Parathyroid adenoma (tissue), 2 donors: ENCODE results near the gene HOXA9.

ENCODE experiments used
- H2AFZ ChIP-seq: fragments of 300-600 bp; sonication (generic); one replicate; pipeline ENCODE4 v1.7.0; 2017; ENCODE audit warnings: antibody characterized with exemption, mild to moderate bottlenecking
- H3K27ac ChIP-seq: fragments of 300-600 bp; sonication (generic); one replicate; pipeline ENCODE4 v1.7.0; 2017
- H3K27me3 ChIP-seq: fragments of 300-600 bp; sonication (generic); one replicate; pipeline ENCODE4 v1.7.0; 2017; ENCODE audit warnings: low read length; ENCODE audit not compliant: control insufficient read depth, insufficient read depth
- H3K36me3 ChIP-seq: fragments of 300-600 bp; sonication (generic); one replicate; pipeline ENCODE4 v1.7.0; 2017; ENCODE audit warnings: low read length; ENCODE audit not compliant: control insufficient read depth, insufficient read depth
- H3K4me1 ChIP-seq: fragments of 300-600 bp; sonication (generic); one replicate; pipeline ENCODE4 v1.7.0; 2017; ENCODE audit warnings: control low read depth
- H3K4me2 ChIP-seq: fragments of 300-600 bp; sonication (generic); one replicate; pipeline ENCODE4 v1.7.0; 2017; ENCODE audit warnings: low read length
- H3K4me3 ChIP-seq: fragments of 300-600 bp; sonication (generic); one replicate; pipeline ENCODE4 v1.7.0; 2017; ENCODE audit warnings: low read depth, low read length
- H3K79me2 ChIP-seq: fragments of 300-600 bp; sonication (generic); one replicate; pipeline ENCODE4 v1.7.0; 2017; ENCODE audit warnings: control low read depth
- H3K9ac ChIP-seq: fragments of 300-600 bp; sonication (generic); one replicate; pipeline ENCODE4 v1.7.0; 2017; ENCODE audit warnings: mild to moderate bottlenecking
- H3K9me3 ChIP-seq: fragments of 300-600 bp; sonication (generic); one replicate; pipeline ENCODE4 v1.7.0; 2017; ENCODE audit warnings: low read length; ENCODE audit not compliant: control insufficient read depth
- TF ChIP-seq, protein P1 (sequence below): fragments of 300-600 bp; sonication (generic); IDR thresholded peaks from one replicate; pipeline ENCODE4 v1.7.0; 2017; ENCODE audit warnings: antibody characterized with exemption, mild to moderate bottlenecking
- donor health status: primary hyperparathyroidism.

Gene HOXA9

DNA sequence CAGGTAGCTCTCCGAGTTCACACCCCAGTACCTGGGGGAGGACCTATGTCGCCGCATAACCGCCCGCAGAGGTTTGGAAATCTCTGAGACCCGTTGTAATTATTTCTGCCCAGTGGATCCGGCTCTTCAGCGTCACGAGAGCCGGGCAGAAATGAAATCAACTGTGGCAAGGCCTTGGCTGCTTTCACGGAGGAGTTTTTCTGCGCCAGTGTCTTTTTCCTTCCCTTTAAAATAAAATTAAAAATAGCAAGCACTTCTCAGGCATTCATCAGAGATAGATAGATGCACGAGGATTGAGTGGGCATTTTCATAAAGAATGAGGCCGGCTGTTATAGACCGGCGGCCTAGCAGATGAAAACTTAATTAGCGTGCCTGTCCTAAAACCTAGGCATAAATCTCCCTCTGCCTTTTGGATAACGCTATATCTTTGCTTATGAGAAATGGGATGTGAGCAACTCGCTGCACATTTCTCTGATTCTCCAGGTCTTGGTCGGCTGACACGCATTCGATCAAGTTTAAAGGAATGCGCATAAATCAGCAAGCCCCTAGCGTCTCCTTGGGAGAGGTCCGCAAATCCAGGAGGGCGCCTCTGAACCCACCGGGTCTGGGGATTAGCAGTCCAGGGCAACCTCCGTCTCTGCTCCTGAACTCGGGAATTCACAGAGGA, 28.1 kb upstream of the HOXA9 start:
- Histone ChIP-seq H3K27ac (no peak overlapping the region), H3K4me3 (no peak overlapping the region), H3K9ac (no peak overlapping the region)

DNA sequence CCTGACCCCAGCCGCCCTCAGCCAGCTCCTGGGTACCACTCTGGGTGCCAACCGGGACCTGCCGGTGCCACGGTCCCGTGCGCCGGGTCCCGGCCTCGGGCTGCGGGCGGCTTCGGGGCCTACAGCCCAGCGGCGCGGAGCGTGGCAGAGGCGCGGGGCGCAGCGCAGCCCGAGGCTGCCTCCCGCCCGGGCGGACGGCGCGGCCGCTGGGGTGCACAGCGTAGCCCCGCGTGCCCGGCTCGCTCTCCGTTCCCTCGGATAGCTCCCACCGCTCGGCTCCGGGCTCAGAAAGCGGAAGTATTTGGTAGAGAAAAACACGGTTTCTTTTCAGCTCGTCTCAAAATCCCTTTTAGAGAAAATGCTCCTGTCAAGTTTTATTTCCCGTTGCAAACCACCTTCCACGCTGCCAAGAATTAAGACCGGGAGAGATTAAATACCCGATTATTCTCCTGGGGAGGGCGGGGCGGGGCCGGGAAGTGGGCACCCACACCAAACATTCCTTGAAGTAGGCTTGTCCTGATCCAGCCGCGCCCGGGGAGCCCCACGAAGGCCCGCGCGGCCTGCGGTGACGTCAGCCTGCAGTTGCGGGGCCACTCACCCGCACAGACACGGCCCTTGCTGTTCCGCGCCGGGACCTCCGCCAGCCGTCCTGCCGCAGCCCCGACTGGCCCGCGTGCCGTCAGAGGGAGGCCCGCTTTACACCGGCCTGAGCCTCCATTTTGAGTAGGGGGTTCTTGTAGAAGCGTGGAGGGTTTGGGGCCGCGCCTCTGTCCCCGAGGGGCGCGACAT, 27.4 kb upstream of the HOXA9 start:
- Histone ChIP-seq H3K79me2 (no peaks in the 10 kb centered on the region), H3K27ac (no peak overlapping the region), H3K9me3 (no peaks in the 10 kb centered on the region), H3K36me3 (no peaks in the 10 kb centered on the region), H3K4me3 (no peak overlapping the region), H2AFZ (no peak overlapping the region), H3K4me2 (peak overlapping the region; percentile 25), H3K9ac (no peak overlapping the region), H3K27me3 (peaks cover 21% of the 10 kb centered on the region), H3K4me1 (no peaks in the 10 kb centered on the region)
- TF ChIP-seq, protein P1, sequence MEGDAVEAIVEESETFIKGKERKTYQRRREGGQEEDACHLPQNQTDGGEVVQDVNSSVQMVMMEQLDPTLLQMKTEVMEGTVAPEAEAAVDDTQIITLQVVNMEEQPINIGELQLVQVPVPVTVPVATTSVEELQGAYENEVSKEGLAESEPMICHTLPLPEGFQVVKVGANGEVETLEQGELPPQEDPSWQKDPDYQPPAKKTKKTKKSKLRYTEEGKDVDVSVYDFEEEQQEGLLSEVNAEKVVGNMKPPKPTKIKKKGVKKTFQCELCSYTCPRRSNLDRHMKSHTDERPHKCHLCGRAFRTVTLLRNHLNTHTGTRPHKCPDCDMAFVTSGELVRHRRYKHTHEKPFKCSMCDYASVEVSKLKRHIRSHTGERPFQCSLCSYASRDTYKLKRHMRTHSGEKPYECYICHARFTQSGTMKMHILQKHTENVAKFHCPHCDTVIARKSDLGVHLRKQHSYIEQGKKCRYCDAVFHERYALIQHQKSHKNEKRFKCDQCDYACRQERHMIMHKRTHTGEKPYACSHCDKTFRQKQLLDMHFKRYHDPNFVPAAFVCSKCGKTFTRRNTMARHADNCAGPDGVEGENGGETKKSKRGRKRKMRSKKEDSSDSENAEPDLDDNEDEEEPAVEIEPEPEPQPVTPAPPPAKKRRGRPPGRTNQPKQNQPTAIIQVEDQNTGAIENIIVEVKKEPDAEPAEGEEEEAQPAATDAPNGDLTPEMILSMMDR: no peak

More for the DNA sequence above, 28.1 kb upstream of the HOXA9 start:
- Histone ChIP-seq H3K4me1 (no peaks in the 10 kb centered on the region), H3K36me3 (no peaks in the 10 kb centered on the region), H3K79me2 (no peaks in the 10 kb centered on the region), H3K4me2 (no peak overlapping the region), H3K27me3 (peaks cover 21% of the 10 kb centered on the region), H2AFZ (no peak overlapping the region), H3K9me3 (no peaks in the 10 kb centered on the region)
- TF ChIP-seq, protein P1: no peak

DNA sequence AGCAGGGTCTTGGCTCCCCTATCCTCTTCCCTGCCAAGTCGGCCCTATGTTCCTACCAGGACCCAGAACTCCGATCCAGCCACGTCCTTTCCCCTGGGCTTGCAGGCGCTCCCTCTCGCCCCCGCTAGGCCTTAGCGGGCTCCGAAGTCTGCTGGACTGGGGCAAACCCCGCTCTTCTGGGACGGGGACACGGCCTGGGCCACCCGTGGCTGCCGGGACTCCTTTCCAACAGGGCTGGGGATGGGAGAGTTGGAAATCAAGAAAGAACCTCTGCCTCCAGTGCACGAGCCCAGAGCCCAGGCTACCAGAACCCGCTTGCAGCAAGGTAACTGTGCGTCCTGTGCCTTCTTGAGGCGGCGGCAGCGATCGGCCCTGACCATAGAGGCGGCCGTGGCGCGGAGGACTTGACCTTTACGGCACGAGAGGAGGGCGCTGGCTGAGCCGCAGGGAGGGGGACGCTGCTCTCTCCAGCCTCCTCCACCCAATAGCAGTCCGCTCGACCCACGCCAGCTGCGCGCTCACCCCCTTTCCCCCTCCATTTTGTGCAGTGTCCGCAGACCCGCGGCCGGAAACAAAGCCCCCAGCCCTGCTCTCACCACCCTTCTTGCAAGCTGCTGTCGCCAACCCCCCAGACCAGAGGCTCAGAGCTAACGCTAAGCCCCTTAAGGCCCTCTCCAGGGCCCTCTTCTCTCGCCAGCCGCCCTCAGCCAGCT, 26.7 kb upstream of the HOXA9 start:
- Histone ChIP-seq H3K4me3 (no peak overlapping the region), H3K27ac (no peak overlapping the region)

DNA sequence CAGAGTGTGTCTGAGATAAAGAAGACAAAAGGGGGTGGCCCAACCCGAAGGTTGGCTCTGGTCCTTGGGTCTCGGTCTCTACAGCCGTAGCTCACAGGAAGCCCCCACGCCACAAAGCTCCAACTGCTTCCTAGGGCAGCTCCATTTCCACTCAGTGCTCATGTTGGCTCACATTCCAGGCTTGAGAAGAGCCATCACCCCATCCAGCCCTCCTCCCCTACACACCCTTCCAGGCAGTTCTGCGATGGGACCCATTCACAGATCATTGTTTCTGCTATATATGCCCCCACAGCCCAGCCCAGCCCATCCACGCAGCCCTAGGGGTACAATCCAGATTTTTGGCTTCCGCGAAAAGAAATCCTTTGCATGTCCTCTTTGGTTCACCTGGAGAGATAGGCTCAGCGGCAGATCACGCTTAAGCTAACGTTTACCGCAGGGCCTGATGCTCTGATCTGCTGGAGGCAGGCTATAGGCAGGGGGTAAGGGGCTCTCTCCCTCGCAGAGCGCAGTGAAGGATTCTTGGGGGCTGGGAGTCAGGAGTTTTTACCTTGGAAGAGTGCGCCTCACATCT, 25.9 kb upstream of the HOXA9 start:
- Histone ChIP-seq H3K4me3 (no peak overlapping the region), H3K79me2 (no peaks in the 10 kb centered on the region), H3K36me3 (no peaks in the 10 kb centered on the region), H3K4me2 (no peak overlapping the region), H3K9ac (no peak overlapping the region), H3K27me3 (peaks cover 24% of the 10 kb centered on the region), H3K4me1 (no peaks in the 10 kb centered on the region), H2AFZ (no peak overlapping the region), H3K9me3 (no peaks in the 10 kb centered on the region), H3K27ac (no peak overlapping the region)
- TF ChIP-seq, protein P1: no peak

More for the DNA sequence above, 26.7 kb upstream of the HOXA9 start:
- H3K9me3 ChIP-seq: no peaks in the 10 kb centered on the region
- no peak overlapping the region for H3K9ac ChIP-seq
- no peak overlapping the region for H3K4me2 ChIP-seq
- no peaks in the 10 kb centered on the region for H3K79me2 ChIP-seq
- peaks cover 24% of the 10 kb centered on the region for H3K27me3 ChIP-seq
- TF ChIP-seq, protein P1: no peak
- H3K4me1 ChIP-seq: no peaks in the 10 kb centered on the region
- no peaks in the 10 kb centered on the region for H3K36me3 ChIP-seq
- H2AFZ ChIP-seq: no peak overlapping the region
